ENCODE data around the gene EDN3.

Gene EDN3

GRCh38 chr20:59270380-59270779 lies 30.0 kb upstream of the EDN3 start:
- no peaks in the 10 kb centered on the region for H4K20me1 ChIP-seq (ENCODE audit: low read depth, low read length)
- no peak for TF ChIP-seq CTCF (IDR thresholded peaks at IDR 0.05; ENCODE audit: insufficient read depth, low read length, poor library complexity, severe bottlenecking)
- TF ChIP-seq EZH2phosphoT487 (conservative IDR thresholded peaks at IDR 0.05; ENCODE audit: low read length): no peak
- H3K27me3 ChIP-seq (ENCODE audit: low read length): no peaks in the 10 kb centered on the region
- H3K4me2 ChIP-seq (ENCODE audit: low read depth, low read length, poor library complexity, severe bottlenecking): no peak overlapping the region
- no peak overlapping the region for H3K9ac ChIP-seq (ENCODE audit: low read length)
- no peaks in the 10 kb centered on the region for H3K79me2 ChIP-seq (ENCODE audit: insufficient read depth, low read length)
- no peak overlapping the region for H3K27ac ChIP-seq (ENCODE audit: low read depth, low read length)
- no peaks in the 10 kb centered on the region for H3F3A ChIP-seq (ENCODE audit: insufficient read depth)
- no peak overlapping the region for H3K4me3 ChIP-seq (ENCODE audit: insufficient read depth, low read length, poor library complexity, severe bottlenecking)
- no peaks in the 10 kb centered on the region for H3K9me2 ChIP-seq (replicated peaks; ENCODE audit: insufficient read depth, low read length)
- H2AFZ ChIP-seq (ENCODE audit: low read depth, low read length, severe bottlenecking): no peak overlapping the region
- no peaks in the 10 kb centered on the region for H3K36me3 ChIP-seq (ENCODE audit: low read length)
- no peaks in the 10 kb centered on the region for H3K9me3 ChIP-seq (ENCODE audit: insufficient read depth, low read length)

GRCh38 chr20:59273739-59274357 lies 26.6 kb upstream of the EDN3 start:
- no peak overlapping the region for H3K4me2 ChIP-seq (ENCODE audit: low read depth, low read length, poor library complexity, severe bottlenecking)
- TF ChIP-seq CTCF (IDR thresholded peaks at IDR 0.05; ENCODE audit: insufficient read depth, low read length, poor library complexity, severe bottlenecking) (no peak), EZH2phosphoT487 (conservative IDR thresholded peaks at IDR 0.05; ENCODE audit: low read length) (no peak)
- no peaks in the 10 kb centered on the region for H3K9me3 ChIP-seq (ENCODE audit: insufficient read depth, low read length)
- H3K4me3 ChIP-seq (ENCODE audit: insufficient read depth, low read length, poor library complexity, severe bottlenecking): no peak overlapping the region
- H3K27me3 ChIP-seq (ENCODE audit: low read length): no peaks in the 10 kb centered on the region
- no peak overlapping the region for H3K27ac ChIP-seq (ENCODE audit: low read depth, low read length)
- no peaks in the 10 kb centered on the region for H3K9me2 ChIP-seq (replicated peaks; ENCODE audit: insufficient read depth, low read length)
- H3K36me3 ChIP-seq (ENCODE audit: low read length): no peaks in the 10 kb centered on the region
- no peak overlapping the region for H2AFZ ChIP-seq (ENCODE audit: low read depth, low read length, severe bottlenecking)
- H3F3A ChIP-seq (ENCODE audit: insufficient read depth): no peaks in the 10 kb centered on the region
- no peaks in the 10 kb centered on the region for H4K20me1 ChIP-seq (ENCODE audit: low read depth, low read length)
- H3K9ac ChIP-seq (ENCODE audit: low read length): no peak overlapping the region
- H3K79me2 ChIP-seq (ENCODE audit: insufficient read depth, low read length): no peaks in the 10 kb centered on the region

GRCh38 chr20:59276938-59277337 lies 23.5 kb upstream of the EDN3 start:
- Histone ChIP-seq H3K27me3 (ENCODE audit: low read length) (peaks cover 2% of the 10 kb centered on the region; the same call in 1 of the 2 replicates), H3K79me2 (ENCODE audit: insufficient read depth, low read length) (no peaks in the 10 kb centered on the region), H3K36me3 (ENCODE audit: low read length) (no peaks in the 10 kb centered on the region), H3K27ac (ENCODE audit: low read depth, low read length) (no peak overlapping the region), H3F3A (ENCODE audit: insufficient read depth) (no peaks in the 10 kb centered on the region), H3K9ac (ENCODE audit: low read length) (no peak overlapping the region), H3K4me3 (ENCODE audit: insufficient read depth, low read length, poor library complexity, severe bottlenecking) (no peak overlapping the region), H3K9me2 (replicated peaks; ENCODE audit: insufficient read depth, low read length) (no peaks in the 10 kb centered on the region), H3K4me2 (ENCODE audit: low read depth, low read length, poor library complexity, severe bottlenecking) (no peak overlapping the region), H3K9me3 (ENCODE audit: insufficient read depth, low read length) (no peaks in the 10 kb centered on the region), H4K20me1 (ENCODE audit: low read depth, low read length) (no peaks in the 10 kb centered on the region), H2AFZ (ENCODE audit: low read depth, low read length, severe bottlenecking) (no peak overlapping the region)
- TF ChIP-seq EZH2phosphoT487 (conservative IDR thresholded peaks at IDR 0.05; ENCODE audit: low read length): no peak
- TF ChIP-seq CTCF (IDR thresholded peaks at IDR 0.05; ENCODE audit: insufficient read depth, low read length, poor library complexity, severe bottlenecking): no peak
